ENCODE data around the gene ZNF554.

- TF ChIP-seq CTCF (IDR thresholded peaks at IDR 0.05 in 4 of 5, conservative IDR thresholded peaks at IDR 0.05 in 1 of 5), result no peak
- no peak for TF ChIP-seq POLR2A (IDR thresholded peaks at IDR 0.05)
These were observed 39.2 kb downstream of the ZNF554 start for GRCh38 chr19:2858864-2859263.
